B cell (primary cell): ENCODE data around the gene IGFLR1. TPM values are rescaled to one million over a fixed set of nuclear protein-coding genes. Genes with fewer than 3 reads are reported as not detected.

Experiments
- ATAC-seq: fragments of 200-7000 bp; cut with Tn5 transposase; one replicate; pipeline ENCODE4 v1.10.0; 2021; ENCODE audit warnings: low read depth, mild to moderate bottlenecking, moderate number of reproducible peaks, moderate library complexity
- CTCF ChIA-PET: fragments of 350-600 bp; sonication (Branson Sonifier 250); formaldehyde crosslinking; loops from one replicate; lab custom pipeline; 2021; ENCODE audit warnings: antibody characterized with exemption, inconsistent platforms; lab: Charles Lee
- POLR2A ChIA-PET: fragments of 350-600 bp; sonication (Branson Sonifier 250); formaldehyde crosslinking; loops from one replicate; lab custom pipeline; 2021; ENCODE audit warnings: antibody characterized with exemption; lab: Charles Lee
- DNase-seq: peaks from one replicate; pipeline ENCODE4 v3.0.0; 2013
- H2AFZ ChIP-seq: 2 replicates; pipeline ENCODE4 v1.6.1; 2012; ENCODE audit warnings: mild to moderate bottlenecking, low read depth, low read length; ENCODE audit not compliant: insufficient read depth, poor library complexity, severe bottlenecking
- H3K27ac ChIP-seq, 2 donors: 1 replicate in 1 of 2; 2 replicates in 1 of 2; pipeline ENCODE4 v1.5.1; 2012 to 2013; ENCODE audit warnings: low read length in 2 of 2, mild to moderate bottlenecking in 2 of 2, moderate library complexity in 1 of 2
- H3K27me3 ChIP-seq, 4 experiments: fragments of 200-600 bp in 1 of 4; sonication (generic) in 1 of 4; replicated peaks in 1 of 4; 1 replicate in 2 of 4; 2 replicates in 2 of 4; pipeline versions ENCODE4 v1.6.1 to v1.7.0; 2013 to 2016; ENCODE audit warnings: low read length in 3 of 4, mild to moderate bottlenecking in 2 of 4, mixed read lengths in 1 of 4, moderate library complexity in 1 of 4; ENCODE audit not compliant: insufficient read depth in 4 of 4, control insufficient read depth in 3 of 4; ENCODE audit errors: control extremely low read depth in 1 of 4
- H3K36me3 ChIP-seq, 2 experiments: replicated peaks in 1 of 2; 1 replicate in 1 of 2; 2 replicates in 1 of 2; pipeline versions ENCODE4 v1.6.1 to v1.7.1; 2013; ENCODE audit warnings: low read length in 1 of 2; ENCODE audit not compliant: insufficient read depth in 2 of 2, control insufficient read depth in 1 of 2; ENCODE audit errors: control extremely low read depth in 1 of 2, extremely low read depth in 1 of 2
- H3K4me1 ChIP-seq, 2 donors: fragments of 200-600 bp in 1 of 2; sonication (generic) in 1 of 2; 1 replicate in 1 of 2; 2 replicates in 1 of 2; pipeline versions ENCODE4 v1.5.1 to v1.6.1; 2013 to 2017; ENCODE audit warnings: low read length in 2 of 2; ENCODE audit not compliant: control insufficient read depth in 2 of 2, insufficient read depth in 2 of 2
- H3K4me2 ChIP-seq: replicated peaks from 2 replicates; pipeline ENCODE3; 2012; ENCODE audit warnings: mild to moderate bottlenecking, low read depth, low read length; ENCODE audit not compliant: poor library complexity, severe bottlenecking
- H3K4me3 ChIP-seq, 5 experiments: fragments of 200-600 bp in 1 of 5; sonication (generic) in 1 of 5; 1 replicate in 3 of 5; 2 replicates in 2 of 5; pipeline versions ENCODE4 v1.5.1 to v1.7.0; 2011 to 2016; ENCODE audit warnings: low read length in 4 of 5, mild to moderate bottlenecking in 4 of 5, low read depth in 2 of 5, control low read depth in 1 of 5, moderate library complexity in 1 of 5; ENCODE audit not compliant: insufficient read depth in 1 of 5; ENCODE audit errors: control extremely low read depth in 1 of 5, extremely low read depth in 1 of 5
- H3K79me2 ChIP-seq: fragments of 200-600 bp; sonication (generic); one replicate; pipeline ENCODE4 v1.6.0; 2016; ENCODE audit warnings: low read length; ENCODE audit not compliant: control insufficient read depth, insufficient read depth
- H3K9ac ChIP-seq: fragments of 200-600 bp; sonication (generic); 2 replicates; pipeline ENCODE4 v1.6.1; 2017; ENCODE audit warnings: mild to moderate bottlenecking, low read length, moderate library complexity
- H3K9me3 ChIP-seq, 3 donors: one replicate each; pipeline versions ENCODE4 v1.6.1 to v1.7.1; 2013; ENCODE audit warnings: low read length in 2 of 3; ENCODE audit not compliant: control insufficient read depth in 2 of 3, insufficient read depth in 1 of 3; ENCODE audit errors: control extremely low read depth in 1 of 3
- H4K20me1 ChIP-seq: 2 replicates; pipeline ENCODE4 v1.6.0; 2012; ENCODE audit warnings: mild to moderate bottlenecking, low read length; ENCODE audit not compliant: insufficient read depth, control insufficient read depth, poor library complexity, severe bottlenecking
- H3K27ac Mint-ChIP-seq: one replicate; pipeline ENCODE4 v1.8.0; 2021; ENCODE audit warnings: mixed read lengths
- H3K27me3 Mint-ChIP-seq: one replicate; pipeline ENCODE4 v1.8.0; 2021; ENCODE audit warnings: mixed read lengths
- H3K4me1 Mint-ChIP-seq: one replicate; pipeline ENCODE4 v1.8.0; 2021; ENCODE audit warnings: mixed read lengths
- H3K4me3 Mint-ChIP-seq: one replicate; pipeline ENCODE4 v1.8.0; 2021; ENCODE audit warnings: mixed read lengths
- H3K9me3 Mint-ChIP-seq: one replicate; pipeline ENCODE4 v1.8.0; 2022; ENCODE audit warnings: mixed read lengths; ENCODE audit not compliant: insufficient read depth
- EZH2 ChIP-seq: IDR thresholded peaks from 2 replicates; pipeline ENCODE4 v1.6.1; 2012; ENCODE audit warnings: borderline replicate concordance, low read depth, mild to moderate bottlenecking, moderate library complexity, low read length; ENCODE audit not compliant: insufficient read depth, poor library complexity, severe bottlenecking
- WGBS: methylation state at CpG from one replicate; pipeline ENCODE4 v1.1.5; 2013; ENCODE audit warnings: missing lambda C conversion rate; ENCODE audit not compliant: insufficient coverage; 5-methylcytosine and 5-hydroxymethylcytosine counted together
- intact Hi-C: fragments of 100-400 bp; cut with micrococcal nuclease; formaldehyde crosslinking; loops from one replicate; pipeline ENCODE4 v1.10.0; 2022
- polyA plus RNA-seq: library from polyadenylated mRNA; depleted of rRNA; stranded (reverse); fragments of >200 nt; gene quantifications from 2 replicates; pipeline ENCODE4 v1.2.3, GENCODE V29; 2012
- total RNA-seq, 2 donors: library from RNA; stranded (reverse); fragments of 120-200 nt in 1 of 2; gene quantifications; 1 replicate in 1 of 2; 2 replicates in 1 of 2; pipeline versions ENCODE4 v1.2.3 to v1.2.4, GENCODE V29; 2013 to 2022
- TF ChIP-seq, protein P1 (sequence below): fragments of 200-600 bp; IDR thresholded peaks from one replicate; pipeline ENCODE4 v1.8.0; 2022; ENCODE audit warnings: antibody characterized with exemption, mild to moderate bottlenecking

The IGFLR1 gene
- total and polyA plus RNA-seq, 2 donors (not counting 1 experiment from before 2014, with no cell fraction given): 130 to 245 TPM

DNA sequence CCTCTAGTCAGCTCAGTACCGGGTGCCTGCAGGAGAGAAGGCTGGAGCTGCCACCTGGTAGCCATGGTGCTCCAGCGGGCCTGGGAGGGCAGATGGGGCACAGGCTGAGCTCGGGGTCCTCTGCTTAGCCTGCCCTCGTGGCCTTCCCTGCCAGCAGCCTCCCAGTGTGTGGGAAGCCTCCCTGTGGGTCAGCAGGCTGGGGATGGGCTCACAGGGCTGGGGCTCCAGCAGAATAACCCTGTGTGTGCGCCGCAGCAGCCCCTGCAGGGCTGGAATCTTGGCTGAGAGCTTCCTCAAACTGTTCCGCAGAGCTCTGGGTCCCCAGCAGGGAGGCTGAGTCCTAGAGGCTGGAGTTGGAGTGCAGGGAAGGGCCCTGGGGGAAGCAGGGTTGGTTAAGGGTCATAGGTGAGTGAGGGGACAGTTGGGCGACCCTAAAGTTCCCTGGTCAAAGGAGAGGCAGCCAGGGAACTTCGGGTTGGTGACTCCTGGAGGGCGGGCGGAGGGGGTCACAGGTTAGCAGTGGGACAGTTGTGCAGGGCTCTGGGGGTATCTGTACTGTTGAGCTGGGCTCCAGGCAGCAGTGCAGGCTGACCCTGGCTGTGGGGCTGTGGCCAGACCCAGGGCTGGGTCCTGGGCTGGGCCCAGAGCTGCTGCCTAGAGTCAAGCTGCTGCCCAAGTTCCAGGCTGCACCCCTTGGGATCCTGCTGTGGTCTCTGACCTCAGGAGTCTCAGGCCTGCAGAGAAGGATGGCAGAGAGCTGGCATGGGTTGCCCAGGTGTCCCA, 47.1 kb upstream of the IGFLR1 start:
- no peaks in the 10 kb centered on the region for H3K36me3 ChIP-seq
- H3K4me2 ChIP-seq: no peak overlapping the region
- no peak overlapping the region for H3K9ac ChIP-seq
- no peak overlapping the region for H3K27ac Mint-ChIP-seq
- ATAC-seq (no peak), DNase-seq (no peak)
- H3K27me3 Mint-ChIP-seq: peaks cover 7% of the 10 kb centered on the region
- no peak overlapping the region for H2AFZ ChIP-seq
- H3K4me1 Mint-ChIP-seq: no peaks in the 10 kb centered on the region
- no peaks in the 10 kb centered on the region for H4K20me1 ChIP-seq
- H3K27me3 ChIP-seq: no peaks in the 10 kb centered on the region
- H3K4me3 ChIP-seq: no peak overlapping the region
- no peaks in the 10 kb centered on the region for H3K9me3 ChIP-seq
- H3K4me3 Mint-ChIP-seq: no peak overlapping the region
- CTCF ChIA-PET: interaction anchor here (0.5 kb wide), 1 partner anchor 27 kb away, joined by 3 read pairs; no protein-coding TSS in a partner anchor
- H3K79me2 ChIP-seq: no peaks in the 10 kb centered on the region
- TF ChIP-seq EZH2: no peak
- no peak overlapping the region for H3K27ac ChIP-seq
- WGBS: 88% methylated on average over 11 of the region's 11 CpGs
- intact Hi-C loops: no loop called here
- no peaks in the 10 kb centered on the region for H3K4me1 ChIP-seq
- H3K9me3 Mint-ChIP-seq: no peaks in the 10 kb centered on the region
- POLR2A ChIA-PET: no interaction called here

DNA sequence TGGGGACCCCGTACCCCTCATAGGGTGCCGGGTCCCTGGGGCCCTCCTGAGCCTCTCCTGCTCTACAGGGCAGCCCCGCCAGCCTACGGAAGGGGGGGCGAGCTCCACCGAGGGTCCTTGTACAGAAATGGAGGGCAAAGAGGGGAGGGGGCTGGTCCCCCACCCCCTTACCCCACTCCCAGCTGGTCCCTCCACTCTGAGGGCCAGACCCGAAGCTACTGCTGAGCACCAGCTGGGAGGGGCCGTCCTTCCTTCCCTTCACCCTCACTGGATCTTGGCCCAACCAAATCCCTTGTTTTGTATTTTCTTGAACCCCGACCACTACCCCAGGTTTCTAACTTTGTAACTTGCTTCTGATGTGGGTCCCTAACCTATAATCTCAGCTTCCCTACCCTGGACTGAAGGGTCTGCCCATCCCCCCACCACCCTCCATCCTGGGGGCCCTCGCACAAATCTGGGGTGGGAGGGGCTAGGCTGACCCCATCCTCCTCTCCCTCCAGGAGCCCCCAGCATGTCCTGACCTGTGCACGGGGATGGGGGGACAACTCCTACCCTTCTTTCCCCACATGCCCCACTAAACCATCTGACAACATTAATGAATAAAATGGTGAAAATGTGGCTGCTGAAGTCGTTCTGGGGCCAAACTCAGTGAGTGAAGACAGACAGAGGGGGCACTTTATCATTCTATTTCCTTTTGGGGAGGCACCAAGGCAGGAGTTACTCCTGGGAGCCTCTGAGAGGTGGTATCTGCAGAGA, 46.1 kb upstream of the IGFLR1 start:
- no peaks in the 10 kb centered on the region for H3K27me3 ChIP-seq
- H3K79me2 ChIP-seq: no peaks in the 10 kb centered on the region
- 87% methylated on average over 3 of the region's 12 CpGs for WGBS
- no peak overlapping the region for H3K9ac ChIP-seq
- Mint-ChIP-seq H3K4me1 (no peaks in the 10 kb centered on the region), H3K4me3 (no peak overlapping the region), H3K9me3 (no peaks in the 10 kb centered on the region), H3K27me3 (peaks cover 3% of the 10 kb centered on the region), H3K27ac (no peak overlapping the region)
- H3K4me2 ChIP-seq: no peak overlapping the region
- ChIA-PET POLR2A (no interaction called here), CTCF (no interaction called here)
- H3K36me3 ChIP-seq: no peaks in the 10 kb centered on the region
- no peaks in the 10 kb centered on the region for H3K9me3 ChIP-seq
- ATAC-seq (no peak), DNase-seq (no peak)
- H3K4me3 ChIP-seq: no peak overlapping the region
- no peak for TF ChIP-seq EZH2
- TF ChIP-seq, protein P1, sequence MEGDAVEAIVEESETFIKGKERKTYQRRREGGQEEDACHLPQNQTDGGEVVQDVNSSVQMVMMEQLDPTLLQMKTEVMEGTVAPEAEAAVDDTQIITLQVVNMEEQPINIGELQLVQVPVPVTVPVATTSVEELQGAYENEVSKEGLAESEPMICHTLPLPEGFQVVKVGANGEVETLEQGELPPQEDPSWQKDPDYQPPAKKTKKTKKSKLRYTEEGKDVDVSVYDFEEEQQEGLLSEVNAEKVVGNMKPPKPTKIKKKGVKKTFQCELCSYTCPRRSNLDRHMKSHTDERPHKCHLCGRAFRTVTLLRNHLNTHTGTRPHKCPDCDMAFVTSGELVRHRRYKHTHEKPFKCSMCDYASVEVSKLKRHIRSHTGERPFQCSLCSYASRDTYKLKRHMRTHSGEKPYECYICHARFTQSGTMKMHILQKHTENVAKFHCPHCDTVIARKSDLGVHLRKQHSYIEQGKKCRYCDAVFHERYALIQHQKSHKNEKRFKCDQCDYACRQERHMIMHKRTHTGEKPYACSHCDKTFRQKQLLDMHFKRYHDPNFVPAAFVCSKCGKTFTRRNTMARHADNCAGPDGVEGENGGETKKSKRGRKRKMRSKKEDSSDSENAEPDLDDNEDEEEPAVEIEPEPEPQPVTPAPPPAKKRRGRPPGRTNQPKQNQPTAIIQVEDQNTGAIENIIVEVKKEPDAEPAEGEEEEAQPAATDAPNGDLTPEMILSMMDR: no peak
- intact Hi-C loops: no loop called here
- no peak overlapping the region for H2AFZ ChIP-seq
- H3K4me1 ChIP-seq: no peaks in the 10 kb centered on the region
- H3K27ac ChIP-seq: no peak overlapping the region
- no peaks in the 10 kb centered on the region for H4K20me1 ChIP-seq
